CD4-positive, CD25-positive, alpha-beta regulatory T cell (primary cell): ENCODE measurements around the gene NSG1. TPM values are rescaled to one million over a fixed set of nuclear protein-coding genes. Genes with fewer than 3 reads are reported as not detected.

ENCODE experiments used
- ATAC-seq, 2 donors: fragments of 150-1000 bp; cut with Tn5 transposase; one replicate each; pipeline ENCODE4 v1.10.0; 2021; ENCODE audit warnings: low read depth in 2 of 2, moderate number of reproducible peaks in 2 of 2, moderate library complexity in 1 of 2
- DNase-seq, 3 donors: peaks; one replicate each; pipeline versions ENCODE4 v3.0.0 to v3.0.0-alpha.2; 2012 to 2022; ENCODE audit warnings: mixed read lengths in 1 of 3
- H3K27ac ChIP-seq: one replicate; pipeline ENCODE4 v1.7.0; 2013; ENCODE audit warnings: mild to moderate bottlenecking, low read length; ENCODE audit not compliant: insufficient read depth, poor library complexity, severe bottlenecking
- H3K27me3 ChIP-seq: one replicate; pipeline ENCODE4 v1.7.0; 2013; ENCODE audit warnings: low read length; ENCODE audit not compliant: control insufficient read depth, insufficient read depth
- H3K36me3 ChIP-seq: one replicate; pipeline ENCODE4 v1.7.0; 2013; ENCODE audit warnings: mild to moderate bottlenecking, low read length, moderate library complexity; ENCODE audit not compliant: control insufficient read depth, insufficient read depth
- H3K4me1 ChIP-seq: 2 replicates; pipeline ENCODE4 v1.7.0; 2013; ENCODE audit warnings: mild to moderate bottlenecking, low read length; ENCODE audit not compliant: insufficient read depth, control insufficient read depth, poor library complexity, severe bottlenecking
- H3K4me3 ChIP-seq: one replicate; pipeline ENCODE4 v1.7.0; 2013; ENCODE audit warnings: low read depth, mild to moderate bottlenecking, low read length, moderate library complexity
- H3K9me3 ChIP-seq, 2 experiments: 1 replicate in 1 of 2; 2 replicates in 1 of 2; pipeline ENCODE4 v1.7.0; 2013; ENCODE audit warnings: low read length in 2 of 2, mild to moderate bottlenecking in 1 of 2, moderate library complexity in 1 of 2; ENCODE audit not compliant: control insufficient read depth in 2 of 2
- H3K27ac Mint-ChIP-seq, 3 donors: one replicate each; pipeline ENCODE4 v1.8.0; 2020 to 2022; ENCODE audit warnings: mild to moderate bottlenecking in 3 of 3, mixed read lengths in 3 of 3, moderate library complexity in 2 of 3
- H3K27me3 Mint-ChIP-seq: one replicate; pipeline ENCODE4 v1.8.0; 2022; ENCODE audit warnings: mild to moderate bottlenecking, mixed read lengths
- H3K36me3 Mint-ChIP-seq: one replicate; pipeline ENCODE4 v1.8.0; 2020; ENCODE audit warnings: mixed read lengths
- H3K4me1 Mint-ChIP-seq, 4 donors: one replicate each; pipeline ENCODE4 v1.8.0; 2020 to 2022; ENCODE audit warnings: mixed read lengths in 4 of 4, mild to moderate bottlenecking in 1 of 4
- H3K4me3 Mint-ChIP-seq, 4 donors: one replicate each; pipeline ENCODE4 v1.8.0; 2020 to 2022; ENCODE audit warnings: mild to moderate bottlenecking in 4 of 4, mixed read lengths in 4 of 4, moderate library complexity in 3 of 4
- H3K9me3 Mint-ChIP-seq, 7 donors: one replicate each; pipeline ENCODE4 v1.8.0; 2020 to 2022; ENCODE audit warnings: mixed read lengths in 7 of 7, mild to moderate bottlenecking in 3 of 7, moderate library complexity in 2 of 7
- polyA plus RNA-seq, 4 donors: library from polyadenylated mRNA; unstranded; fragments of 300-500 nt; fragmentation: Illumina TruSeq; gene quantifications; one replicate each; pipeline ENCODE4 v1.2.3, GENCODE V29; 2021
- total RNA-seq: library from RNA; stranded (reverse); gene quantifications from one replicate; pipeline ENCODE4 v1.2.3, GENCODE V29; 2022

Gene NSG1
- total and polyA plus RNA-seq, 5 donors from 2014 or later = 0.62 to 4.6 (median 2.6) TPM

DNA sequence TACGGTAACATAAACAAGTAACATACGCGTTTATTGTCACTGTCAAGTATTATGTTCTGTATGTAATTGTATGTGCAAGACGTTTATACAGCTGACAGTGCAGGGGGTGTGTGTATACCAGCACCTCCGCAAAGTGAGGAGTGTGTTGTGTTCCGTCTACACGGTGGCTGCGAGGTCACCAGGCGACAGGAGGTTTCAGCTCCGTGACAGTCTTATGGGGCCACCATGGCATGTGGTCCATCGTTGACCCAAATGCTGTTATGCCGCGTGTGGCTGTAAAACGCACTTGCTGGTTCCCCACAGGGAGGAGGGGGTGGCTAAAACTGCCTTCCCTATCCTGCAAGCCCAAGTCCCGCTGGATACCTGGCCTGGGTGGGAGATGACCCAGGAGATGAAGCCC, 25.0 kb downstream of the NSG1 start:
- no peak overlapping the region for H3K27ac ChIP-seq
- H3K4me3 ChIP-seq = no peak overlapping the region
- DNase-seq = no peak

DNA sequence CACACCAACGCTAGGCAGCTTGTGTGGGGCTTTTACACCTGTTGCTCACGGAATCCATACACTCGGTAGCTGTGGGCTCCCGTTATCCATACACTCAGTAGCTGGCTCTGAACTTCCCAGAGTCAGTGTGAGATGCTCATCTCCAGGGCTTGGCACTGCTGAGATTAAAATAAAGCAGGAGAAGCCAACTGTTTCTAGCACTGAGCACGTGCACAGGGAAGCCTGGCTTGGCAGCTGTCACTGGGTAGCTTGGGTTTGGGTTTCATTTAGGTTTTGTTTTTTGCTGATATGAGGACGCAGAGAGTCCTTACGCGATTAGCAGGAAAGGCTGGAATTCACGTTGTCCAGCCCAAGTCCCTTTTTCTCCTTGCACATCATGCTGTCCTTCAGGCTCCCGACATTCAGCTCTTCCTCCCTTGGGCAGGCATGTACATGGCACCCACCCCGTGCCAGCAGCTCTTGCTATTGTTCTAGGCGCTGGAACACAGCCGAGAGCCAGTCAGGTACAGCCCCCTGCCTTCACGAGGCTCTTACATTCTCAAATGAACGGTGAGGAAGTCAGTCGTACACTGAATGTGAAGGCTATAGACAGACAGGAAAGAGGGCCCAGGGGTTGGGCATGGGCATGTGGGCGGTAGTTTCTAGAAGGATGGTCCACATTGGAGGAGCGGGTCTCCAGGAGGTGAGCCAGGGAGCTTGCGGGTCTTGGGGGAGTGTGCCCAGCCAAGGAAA, 25.9 kb downstream of the NSG1 start:
- peaks cover 0 to 2% (median 1%) of the 10 kb centered on the region in 4 donors for H3K4me1 Mint-ChIP-seq
- H3K4me3 Mint-ChIP-seq = no peak overlapping the region
- Histone ChIP-seq H3K27ac (no peak overlapping the region), H3K4me1 (no peaks in the 10 kb centered on the region), H3K36me3 (no peaks in the 10 kb centered on the region), H3K4me3 (no peak overlapping the region), H3K9me3 (no peaks in the 10 kb centered on the region), H3K27me3 (no peaks in the 10 kb centered on the region)
- H3K27ac Mint-ChIP-seq = peak overlapping the region in 1 of 3 donors; percentile 74
- H3K9me3 Mint-ChIP-seq = peaks cover 0 to 5% (median 0%) of the 10 kb centered on the region in 7 donors
- ATAC-seq (no peak), DNase-seq (no peak)
- no peaks in the 10 kb centered on the region for H3K27me3 Mint-ChIP-seq
- peaks cover 13% of the 10 kb centered on the region for H3K36me3 Mint-ChIP-seq

More for the DNA sequence above, 25.0 kb downstream of the NSG1 start:
- Mint-ChIP-seq H3K27me3 (no peaks in the 10 kb centered on the region), H3K27ac (no peak overlapping the region), H3K4me3 (no peak overlapping the region), H3K9me3 (peaks cover 0 to 5% (median 0%) of the 10 kb centered on the region in 7 donors), H3K36me3 (peaks cover 11% of the 10 kb centered on the region), H3K4me1 (no peaks in the 10 kb centered on the region)
- Histone ChIP-seq H3K27me3 (no peaks in the 10 kb centered on the region), H3K9me3 (no peaks in the 10 kb centered on the region), H3K4me1 (no peaks in the 10 kb centered on the region), H3K36me3 (no peaks in the 10 kb centered on the region)
- no peak for ATAC-seq

DNA sequence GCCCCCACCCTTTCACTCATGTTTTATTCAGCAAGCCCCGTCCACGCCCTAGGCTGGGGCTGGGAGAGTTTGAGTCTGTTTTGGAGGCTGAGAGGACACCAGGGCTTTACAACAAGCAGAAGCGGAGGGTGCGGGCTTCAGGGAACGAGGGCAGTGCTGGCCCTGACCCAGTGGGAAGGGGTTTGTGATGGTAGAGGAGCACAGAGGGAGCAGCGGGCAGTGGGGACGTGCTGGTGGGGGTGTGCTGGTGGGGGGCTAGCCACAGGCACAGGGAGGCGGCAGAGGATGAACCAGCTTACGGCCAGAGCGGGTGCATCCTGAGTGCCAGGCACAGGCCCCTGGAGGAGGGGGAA, 26.4 kb downstream of the NSG1 start:
- no peaks in the 10 kb centered on the region for H3K36me3 ChIP-seq
- no peaks in the 10 kb centered on the region for H3K27me3 ChIP-seq
- peaks cover under 1% of the 10 kb centered on the region for H3K4me1 ChIP-seq
- Mint-ChIP-seq H3K27ac (no peak overlapping the region), H3K36me3 (peaks cover 14% of the 10 kb centered on the region), H3K4me1 (peaks cover 0 to 7% (median 5%) of the 10 kb centered on the region in 4 donors), H3K9me3 (peaks cover 0 to 5% (median 0%) of the 10 kb centered on the region in 7 donors), H3K27me3 (no peaks in the 10 kb centered on the region), H3K4me3 (no peak overlapping the region)
- H3K27ac ChIP-seq = no peak overlapping the region
- no peak for DNase-seq
- no peak for ATAC-seq
- H3K9me3 ChIP-seq = no peaks in the 10 kb centered on the region
- H3K4me3 ChIP-seq = no peak overlapping the region

DNA sequence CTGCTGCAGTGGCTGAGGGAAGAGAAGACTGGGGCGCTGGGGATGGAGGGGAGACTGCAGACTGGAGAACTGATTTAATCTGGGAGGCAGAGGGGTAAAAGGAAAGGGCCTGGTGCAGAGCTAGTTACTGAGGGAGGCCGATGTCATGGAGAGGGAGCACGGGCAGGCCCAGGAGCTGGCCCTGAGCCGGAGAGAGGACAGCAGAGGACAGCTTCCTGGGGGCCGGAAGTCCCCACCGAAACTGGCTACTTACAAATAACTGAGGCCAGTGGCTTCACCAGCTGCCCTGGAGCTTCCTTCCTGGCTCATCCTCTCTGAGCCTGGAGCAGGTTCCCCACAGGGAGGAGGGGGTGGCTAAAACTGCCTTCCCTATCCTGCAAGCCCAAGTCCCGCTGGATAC, 26.9 kb downstream of the NSG1 start:
- peaks cover 0 to 12% (median 8%) of the 10 kb centered on the region in 4 donors for H3K4me1 Mint-ChIP-seq
- peaks cover 18% of the 10 kb centered on the region for H3K36me3 Mint-ChIP-seq
- Histone ChIP-seq H3K9me3 (no peaks in the 10 kb centered on the region), H3K27ac (no peak overlapping the region), H3K36me3 (no peaks in the 10 kb centered on the region), H3K4me1 (peaks cover 5% of the 10 kb centered on the region), H3K4me3 (no peak overlapping the region), H3K27me3 (no peaks in the 10 kb centered on the region)
- DNase-seq (no peak), ATAC-seq (no peak)
- H3K9me3 Mint-ChIP-seq = peaks cover 0 to 5% (median 0%) of the 10 kb centered on the region in 7 donors
- H3K27ac Mint-ChIP-seq = no peak overlapping the region
- H3K27me3 Mint-ChIP-seq = no peaks in the 10 kb centered on the region
- no peak overlapping the region for H3K4me3 Mint-ChIP-seq

DNA sequence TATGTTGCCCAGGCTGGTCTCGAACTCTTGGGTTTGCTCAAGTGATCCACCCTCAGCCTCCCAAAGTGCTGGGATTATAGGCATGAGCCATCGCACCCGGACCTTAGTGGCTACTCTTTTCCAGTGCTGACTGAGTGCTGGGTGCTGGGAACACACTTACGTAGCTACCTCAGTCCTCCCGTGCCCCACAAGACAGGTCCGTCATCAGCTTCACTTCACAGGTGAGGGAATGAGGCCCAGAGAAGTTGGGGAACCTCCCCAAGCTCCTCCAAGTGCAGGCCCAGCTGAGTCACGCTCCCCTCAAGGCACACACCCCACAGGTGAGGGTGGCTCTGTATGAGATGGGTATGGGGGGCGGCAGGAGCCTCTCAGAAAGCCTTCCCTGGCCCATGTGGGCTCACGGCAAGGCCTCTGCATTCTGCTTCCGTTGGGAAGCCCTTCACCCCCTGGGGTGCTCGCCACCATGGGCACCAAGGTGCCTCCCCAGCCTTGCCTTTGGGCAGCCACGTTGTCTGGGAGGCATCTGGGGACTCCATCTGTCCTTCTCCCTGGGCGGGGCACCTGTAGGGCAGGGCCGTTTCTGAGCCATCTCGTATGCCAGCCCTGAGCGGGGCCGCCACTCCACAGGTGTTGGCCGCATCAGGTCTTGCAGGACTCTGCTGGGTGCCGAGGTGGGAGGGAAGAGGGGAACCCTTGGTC, 28.4 kb downstream of the NSG1 start:
- no peak for DNase-seq
- no peaks in the 10 kb centered on the region for H3K27me3 Mint-ChIP-seq
- H3K27ac Mint-ChIP-seq = no peak overlapping the region
- Histone ChIP-seq H3K27me3 (no peaks in the 10 kb centered on the region), H3K36me3 (peaks cover 5% of the 10 kb centered on the region), H3K4me1 (peaks cover 9% of the 10 kb centered on the region), H3K4me3 (no peak overlapping the region), H3K9me3 (no peaks in the 10 kb centered on the region), H3K27ac (no peak overlapping the region)
- H3K36me3 Mint-ChIP-seq = peaks cover 28% of the 10 kb centered on the region
- ATAC-seq = no peak
- no peak overlapping the region for H3K4me3 Mint-ChIP-seq
- peaks cover 0 to 5% (median 0%) of the 10 kb centered on the region in 7 donors for H3K9me3 Mint-ChIP-seq
- H3K4me1 Mint-ChIP-seq = peaks cover 6 to 22% (median 15%) of the 10 kb centered on the region in 4 donors

- H3K4me3 ChIP-seq = no peak overlapping the region
- H3K9me3 Mint-ChIP-seq = peaks cover 0 to 5% (median 0%) of the 10 kb centered on the region in 7 donors
- no peak overlapping the region for H3K27ac ChIP-seq
- H3K4me3 Mint-ChIP-seq = no peak overlapping the region
- no peaks in the 10 kb centered on the region for H3K9me3 ChIP-seq
- peaks cover 6 to 26% (median 15%) of the 10 kb centered on the region in 4 donors for H3K4me1 Mint-ChIP-seq
- H3K27ac Mint-ChIP-seq = no peak overlapping the region
- ATAC-seq (no peak), DNase-seq (no peak)
- peaks cover 14% of the 10 kb centered on the region for H3K36me3 ChIP-seq
- no peaks in the 10 kb centered on the region for H3K27me3 Mint-ChIP-seq
- peaks cover 9% of the 10 kb centered on the region for H3K4me1 ChIP-seq
- no peaks in the 10 kb centered on the region for H3K27me3 ChIP-seq
- H3K36me3 Mint-ChIP-seq = peaks cover 33% of the 10 kb centered on the region
These were observed 29.2 kb downstream of the NSG1 start for GRCh38 chr4:4415806-4416805.

GRCh38 chr4:4416981-4417380, 30.1 kb downstream of the NSG1 start:
- Histone ChIP-seq H3K9me3 (no peaks in the 10 kb centered on the region), H3K27ac (no peak overlapping the region), H3K4me3 (no peak overlapping the region), H3K27me3 (no peaks in the 10 kb centered on the region), H3K36me3 (peaks cover 21% of the 10 kb centered on the region), H3K4me1 (peaks cover 9% of the 10 kb centered on the region)
- H3K36me3 Mint-ChIP-seq = peaks cover 40% of the 10 kb centered on the region
- DNase-seq (no peak), ATAC-seq (no peak)
- no peak overlapping the region for H3K4me3 Mint-ChIP-seq
- H3K27me3 Mint-ChIP-seq = no peaks in the 10 kb centered on the region
- peaks cover 6 to 26% (median 15%) of the 10 kb centered on the region in 4 donors for H3K4me1 Mint-ChIP-seq
- peaks cover 0 to 5% (median 0%) of the 10 kb centered on the region in 7 donors for H3K9me3 Mint-ChIP-seq
- no peak overlapping the region for H3K27ac Mint-ChIP-seq
